ENCODE results near the gene PTPRH. TPM values are rescaled to one million over a fixed set of nuclear protein-coding genes. Genes with fewer than 3 reads are reported as not detected.

The PTPRH gene
- total RNA-seq, 1 experiment from 2014 or later, result 2.3 TPM

DNA sequence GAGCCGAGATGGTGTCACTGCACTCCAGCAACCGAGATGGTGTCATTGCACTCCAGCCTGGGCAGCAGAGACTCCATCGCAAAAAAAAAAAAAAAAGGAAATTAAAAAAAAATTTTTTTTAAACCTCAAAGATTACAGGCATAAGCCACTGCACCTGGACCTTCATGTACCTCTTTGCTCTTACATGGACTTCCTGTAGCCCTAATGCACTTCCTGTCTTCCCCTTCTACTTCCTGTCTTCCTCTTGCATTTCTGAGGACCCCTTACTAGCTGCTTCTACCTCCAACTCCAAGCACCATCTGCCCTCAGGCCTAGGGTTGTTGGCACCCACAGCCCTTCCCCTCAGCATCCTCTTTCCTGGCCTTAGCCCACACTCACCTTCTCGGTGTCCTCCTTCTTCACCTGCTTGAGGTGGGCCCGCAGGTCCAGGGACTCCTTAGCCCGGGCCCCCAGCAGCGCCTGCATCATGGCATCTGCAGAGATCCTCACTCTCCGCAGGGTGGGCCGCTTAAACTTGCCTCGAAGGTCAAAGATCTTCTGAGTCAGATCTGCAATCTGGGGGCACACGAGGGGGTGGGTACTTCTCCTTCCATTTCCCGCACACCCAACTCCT, 55.5 kb downstream of the PTPRH start:
- H3K9me3 ChIP-seq, result no peaks in the 10 kb centered on the region
- Mint-ChIP-seq H3K9me3 (ENCODE audit: unreplicated experiment) (peaks cover 10% of the 10 kb centered on the region), H3K4me1 (ENCODE audit: low read depth, unreplicated experiment) (peaks cover 18% of the 10 kb centered on the region), H3K4me3 (ENCODE audit: unreplicated experiment) (no peak overlapping the region), H3K27ac (ENCODE audit: unreplicated experiment) (no peak overlapping the region), H3K36me3 (ENCODE audit: insufficient read depth, unreplicated experiment) (no peaks in the 10 kb centered on the region), H3K27me3 (ENCODE audit: insufficient read depth, unreplicated experiment) (peaks cover 4% of the 10 kb centered on the region)
- no peaks in the 10 kb centered on the region for H3K27me3 ChIP-seq (replicated peaks; ENCODE audit: control insufficient read depth, insufficient read depth, low read length)
- POLR2A ChIA-PET, result no interaction called here
- CTCF ChIA-PET, result interaction anchor here (0.5 kb wide), 1 partner anchor 9 kb away, joined by 4 read pairs; no protein-coding TSS in a partner anchor
- H3K4me3 ChIP-seq (ENCODE audit: low read depth, low read length), result no peak overlapping the region
- peaks cover 7% of the 10 kb centered on the region for H3K4me1 ChIP-seq
- no TSS peak for BruUV-seq (replicated peaks)
- TF ChIP-seq, protein P1, sequence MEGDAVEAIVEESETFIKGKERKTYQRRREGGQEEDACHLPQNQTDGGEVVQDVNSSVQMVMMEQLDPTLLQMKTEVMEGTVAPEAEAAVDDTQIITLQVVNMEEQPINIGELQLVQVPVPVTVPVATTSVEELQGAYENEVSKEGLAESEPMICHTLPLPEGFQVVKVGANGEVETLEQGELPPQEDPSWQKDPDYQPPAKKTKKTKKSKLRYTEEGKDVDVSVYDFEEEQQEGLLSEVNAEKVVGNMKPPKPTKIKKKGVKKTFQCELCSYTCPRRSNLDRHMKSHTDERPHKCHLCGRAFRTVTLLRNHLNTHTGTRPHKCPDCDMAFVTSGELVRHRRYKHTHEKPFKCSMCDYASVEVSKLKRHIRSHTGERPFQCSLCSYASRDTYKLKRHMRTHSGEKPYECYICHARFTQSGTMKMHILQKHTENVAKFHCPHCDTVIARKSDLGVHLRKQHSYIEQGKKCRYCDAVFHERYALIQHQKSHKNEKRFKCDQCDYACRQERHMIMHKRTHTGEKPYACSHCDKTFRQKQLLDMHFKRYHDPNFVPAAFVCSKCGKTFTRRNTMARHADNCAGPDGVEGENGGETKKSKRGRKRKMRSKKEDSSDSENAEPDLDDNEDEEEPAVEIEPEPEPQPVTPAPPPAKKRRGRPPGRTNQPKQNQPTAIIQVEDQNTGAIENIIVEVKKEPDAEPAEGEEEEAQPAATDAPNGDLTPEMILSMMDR (IDR thresholded peaks at IDR 0.05; ENCODE audit: insufficient read depth in 1 of 2, low read depth in 1 of 2, low read length in 1 of 2, severe bottlenecking in 1 of 2, unreplicated experiment in 1 of 2), result no peak
- intact Hi-C loops (cut with micrococcal nuclease; ENCODE audit: unreplicated experiment), result no loop called here
- no peak for DNase-seq
- no peaks in the 10 kb centered on the region for H3K36me3 ChIP-seq (ENCODE audit: control insufficient read depth, insufficient read depth, low read length)

GRCh38 chr19:55152017-55152416, 57.3 kb downstream of the PTPRH start:
- no peaks in the 10 kb centered on the region for H3K27me3 ChIP-seq (replicated peaks; ENCODE audit: control insufficient read depth, insufficient read depth, low read length)
- intact Hi-C loops (cut with micrococcal nuclease; ENCODE audit: unreplicated experiment), result no loop called here
- no peaks in the 10 kb centered on the region for H3K36me3 ChIP-seq (ENCODE audit: control insufficient read depth, insufficient read depth, low read length)
- TF ChIP-seq, protein P1 (IDR thresholded peaks at IDR 0.05; ENCODE audit: insufficient read depth in 1 of 2, low read depth in 1 of 2, low read length in 1 of 2, severe bottlenecking in 1 of 2, unreplicated experiment in 1 of 2), result no peak
- DNase-seq, result no peak
- no peaks in the 10 kb centered on the region for H3K9me3 ChIP-seq
- peaks cover 20% of the 10 kb centered on the region for H3K4me1 Mint-ChIP-seq (ENCODE audit: low read depth, unreplicated experiment)
- no peak overlapping the region for H3K4me3 ChIP-seq (ENCODE audit: low read depth, low read length)
- no peak overlapping the region for H3K27ac Mint-ChIP-seq (ENCODE audit: unreplicated experiment)
- no TSS peak for BruUV-seq (replicated peaks)
- peaks cover 12% of the 10 kb centered on the region; the same call in 1 of the 2 replicates for H3K4me1 ChIP-seq
- ChIA-PET CTCF (interaction anchor here (1.0 to 1.3 kb wide), 2 partner anchors 8 to 14 kb away, joined by 3 to 5 read pairs; partner anchors contain the start of gene DNAAF3), POLR2A (no interaction called here)
- no peak overlapping the region for H3K4me3 Mint-ChIP-seq (ENCODE audit: unreplicated experiment)
- H3K36me3 Mint-ChIP-seq (ENCODE audit: insufficient read depth, unreplicated experiment), result no peaks in the 10 kb centered on the region
- peaks cover 4% of the 10 kb centered on the region for H3K27me3 Mint-ChIP-seq (ENCODE audit: insufficient read depth, unreplicated experiment)
- H3K9me3 Mint-ChIP-seq (ENCODE audit: unreplicated experiment), result peaks cover 10% of the 10 kb centered on the region

DNA sequence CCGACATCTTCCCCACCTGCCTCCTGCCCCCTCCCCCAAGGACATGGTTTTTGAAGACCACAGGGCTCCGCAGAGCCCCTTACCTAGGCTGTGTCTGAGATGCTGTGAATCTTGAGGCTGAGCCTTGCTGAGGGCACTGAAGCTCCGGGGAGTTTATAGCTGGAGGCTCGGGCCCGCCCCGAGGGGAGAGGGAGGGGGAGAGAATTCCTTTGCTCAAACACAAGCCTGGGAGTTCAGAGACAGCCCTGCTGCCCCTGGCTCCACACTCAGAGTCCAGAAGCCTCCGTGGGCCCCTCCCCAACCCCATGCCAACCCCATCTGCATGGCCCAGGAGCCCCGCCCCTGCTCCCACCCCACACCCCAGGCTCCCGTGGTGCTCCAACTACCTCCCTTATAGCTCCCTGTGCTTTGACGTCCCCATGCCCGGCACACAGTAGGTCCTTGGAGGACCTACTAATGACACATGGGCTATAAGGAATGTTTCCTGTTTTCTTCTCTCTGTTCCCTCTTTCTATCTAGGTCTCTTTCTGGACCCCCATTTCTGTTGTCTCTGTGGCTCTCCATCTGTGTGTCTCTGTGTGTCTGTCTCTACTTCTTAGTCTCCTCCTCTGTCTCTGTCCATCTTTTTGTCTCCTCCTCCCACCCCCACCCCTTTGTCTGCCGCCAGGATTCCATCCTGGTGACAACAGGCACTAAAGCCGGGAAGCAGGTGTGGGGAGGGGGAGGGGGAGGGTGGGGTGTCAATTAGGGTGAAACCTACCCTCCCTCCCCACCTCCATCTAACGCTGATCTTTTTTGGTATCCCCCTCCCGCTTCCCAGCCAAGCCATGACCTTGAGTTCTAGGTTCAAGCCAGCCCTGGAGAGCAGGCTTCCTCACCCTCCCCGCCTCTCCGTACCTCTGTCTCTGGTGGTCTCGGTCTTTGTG, 60.0 kb downstream of the PTPRH start, which contains the start of gene TNNT1:
TSS of gene TNNT1 (minus strand) at position 129 of the 926 bp plus-strand sequence. CDS start 2,049 bp downstream, outside the sequence.
- peaks cover 12% of the 10 kb centered on the region; the same call in 1 of the 2 replicates for H3K4me1 ChIP-seq
- intact Hi-C loops (cut with micrococcal nuclease; ENCODE audit: unreplicated experiment), result no loop called here
- POLR2A ChIA-PET, result interaction anchor here (0.5 to 0.6 kb wide), 2 partner anchors 10 to 505 kb away, joined by 5 read pairs; no protein-coding TSS in a partner anchor

More for the DNA sequence above, 60.0 kb downstream of the PTPRH start, which contains the start of gene TNNT1:
- no peaks in the 10 kb centered on the region for H3K36me3 ChIP-seq (ENCODE audit: control insufficient read depth, insufficient read depth, low read length)
- CTCF ChIA-PET, result interaction anchor here (0.7 to 1.0 kb wide), 2 partner anchors 11 to 312 kb away, joined by 3 read pairs; no protein-coding TSS in a partner anchor
- peaks cover 8% of the 10 kb centered on the region for H3K27me3 Mint-ChIP-seq (ENCODE audit: insufficient read depth, unreplicated experiment)
- no peak within 1 kb of the TSS for H3K27ac Mint-ChIP-seq (ENCODE audit: unreplicated experiment)
- DNase-seq, result peak; percentile 71 to 72
- no TSS peak for BruUV-seq (replicated peaks)
- peaks cover 10% of the 10 kb centered on the region for H3K9me3 Mint-ChIP-seq (ENCODE audit: unreplicated experiment)
- no peaks in the 10 kb centered on the region for H3K9me3 ChIP-seq
- H3K4me1 Mint-ChIP-seq (ENCODE audit: low read depth, unreplicated experiment), result peaks cover 20% of the 10 kb centered on the region
- no peaks in the 10 kb centered on the region for H3K27me3 ChIP-seq (replicated peaks; ENCODE audit: control insufficient read depth, insufficient read depth, low read length)
- TF ChIP-seq, protein P1 (IDR thresholded peaks at IDR 0.05; ENCODE audit: insufficient read depth in 1 of 2, low read depth in 1 of 2, low read length in 1 of 2, severe bottlenecking in 1 of 2, unreplicated experiment in 1 of 2), result no peak
- no peaks in the 10 kb centered on the region for H3K36me3 Mint-ChIP-seq (ENCODE audit: insufficient read depth, unreplicated experiment)
- peak within 1 kb of the TSS; percentile 17 for H3K4me3 Mint-ChIP-seq (ENCODE audit: unreplicated experiment)
- H3K4me3 ChIP-seq (ENCODE audit: low read depth, low read length), result no peak within 1 kb of the TSS; the same call in 1 of the 2 replicates

All from Caco-2 (cell line).